HG03571 (cell line): ENCODE results near the gene MAP3K19.
"Not testable (repeated sequence)": the region's sequence is repeated elsewhere in the genome, so short reads cannot be mapped to it uniquely, and the experiment has no call there.

Source experiments
- ATAC-seq: cut with Tn5 transposase; IDR thresholded peaks from one replicate; pipeline ENCODE4 v1.9.1; 2021; ENCODE audit not compliant: unreplicated experiment

The MAP3K19 gene

DNA sequence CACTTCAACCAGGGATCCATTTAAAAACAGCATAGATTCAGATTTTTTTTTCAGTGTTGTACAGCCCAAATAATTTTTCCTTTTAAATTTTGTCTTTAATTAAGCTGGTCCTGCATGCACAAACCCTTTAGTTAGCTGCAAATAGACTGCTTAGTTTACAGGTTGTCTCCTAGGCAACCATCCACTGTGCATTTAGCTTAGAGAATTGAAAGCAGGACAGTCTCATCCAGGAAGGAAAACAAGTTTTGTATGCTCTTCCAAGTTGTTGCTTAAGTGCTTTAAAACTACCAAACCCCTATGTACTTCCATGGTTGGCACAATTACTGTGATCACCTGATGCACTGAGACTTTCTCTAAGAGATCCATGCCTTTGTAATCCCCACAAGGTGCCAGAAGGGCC, at the start of gene MAP3K19:
Gene MAP3K19 (minus strand): TSS at position 148 of the 400 bp plus-strand sequence. CDS start 22,800 bp downstream, outside the sequence.
- ATAC-seq = no peak

- ATAC-seq = no peak
Observed at GRCh38 chr2:135096665-135097446, 49.6 kb upstream of the MAP3K19 start.

- ATAC-seq = no peak
Observed at GRCh38 chr2:135095591-135095990, 48.3 kb upstream of the MAP3K19 start.

GRCh38 chr2:135094508-135094907, 47.3 kb upstream of the MAP3K19 start:
- ATAC-seq = no peak

DNA sequence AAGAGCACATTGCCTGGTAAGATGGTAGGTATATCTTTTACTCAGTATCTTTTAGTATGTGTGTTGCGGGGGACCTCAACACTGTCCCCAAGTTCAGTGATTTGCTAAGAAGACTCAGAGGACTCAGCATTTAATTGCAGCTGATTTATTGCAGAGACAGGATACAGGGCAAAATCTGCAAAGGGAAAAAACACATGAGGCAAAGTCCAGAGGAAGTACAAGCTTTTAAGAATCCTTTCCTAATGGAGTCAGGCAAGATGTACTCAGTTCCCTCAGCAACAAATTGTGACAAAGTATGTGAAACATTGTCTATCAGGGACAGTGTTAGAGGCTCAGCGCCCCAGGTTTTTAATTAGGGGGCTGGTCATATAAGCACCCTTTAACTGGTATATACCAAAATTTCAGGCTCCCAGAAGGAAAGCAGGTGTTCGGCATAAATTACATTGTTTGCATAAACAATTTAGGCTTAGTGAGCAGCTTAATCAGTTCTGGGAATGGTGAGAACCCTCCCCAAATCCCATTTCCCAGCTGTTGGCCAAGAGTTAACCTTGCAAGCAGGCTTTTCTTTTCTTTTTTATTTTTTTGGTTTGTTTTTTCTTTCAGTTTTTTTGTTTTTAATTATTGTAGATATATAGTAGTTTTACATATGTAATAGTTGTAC, 46.6 kb upstream of the MAP3K19 start:
- no peak for ATAC-seq

DNA sequence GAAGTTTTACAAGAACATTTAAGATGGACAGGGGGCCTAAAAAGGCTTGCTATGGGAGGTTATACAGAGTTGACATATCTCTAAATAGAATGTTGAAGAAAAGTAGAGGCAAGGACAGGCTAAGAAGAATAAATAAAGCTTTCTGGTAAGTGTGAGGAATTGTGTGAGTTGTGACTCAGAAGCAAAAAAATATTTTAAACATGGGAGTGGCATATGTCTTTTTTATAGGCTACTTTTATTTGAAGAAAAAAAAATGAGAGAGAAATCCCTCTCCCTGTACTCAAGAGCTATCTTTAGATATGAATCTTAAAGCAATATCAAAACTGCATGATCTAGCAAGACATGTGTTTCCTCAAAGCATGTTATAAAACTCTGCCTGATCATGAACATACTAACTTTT, 45.9 kb upstream of the MAP3K19 start:
- no peak for ATAC-seq

DNA sequence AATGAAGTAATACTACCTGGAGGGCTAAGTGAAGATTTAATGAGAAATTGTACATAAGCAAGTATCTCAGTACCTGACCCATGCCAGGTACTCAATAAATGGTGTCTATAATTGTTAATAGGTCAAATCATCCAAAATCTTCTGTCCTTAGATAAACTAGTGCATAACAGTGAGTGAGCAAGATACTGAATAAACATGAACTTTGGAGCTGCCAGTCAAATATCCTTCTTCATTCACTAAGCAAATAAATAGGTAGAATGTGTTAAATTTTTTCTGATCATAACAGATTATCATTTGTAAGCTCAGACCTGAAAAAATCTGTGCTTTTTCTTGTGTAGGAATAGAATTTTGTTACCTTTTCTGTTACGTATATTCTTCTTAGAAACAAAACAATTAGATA, 44.4 kb upstream of the MAP3K19 start:
- no peak for ATAC-seq

DNA sequence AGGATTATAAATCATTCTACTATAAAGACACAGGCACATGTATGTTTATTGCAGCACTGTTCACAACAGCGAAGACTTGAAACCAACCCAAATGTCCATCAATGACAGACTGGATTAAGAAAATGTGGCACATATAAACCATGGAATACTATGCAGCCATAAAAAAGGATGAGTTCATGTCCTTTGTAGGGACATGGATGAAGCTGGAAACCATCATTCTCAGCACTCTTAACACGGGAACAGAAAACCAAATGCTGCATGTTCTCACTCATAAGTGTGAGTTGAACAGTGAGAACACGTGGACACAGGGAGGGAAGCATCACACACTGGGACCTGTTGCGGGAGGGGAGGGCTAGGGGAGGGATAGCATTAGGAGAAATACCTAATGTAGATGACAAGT, 42.4 kb upstream of the MAP3K19 start:
- not testable (repeated sequence) for ATAC-seq

GRCh38 chr2:135086222-135086621, 39.0 kb upstream of the MAP3K19 start:
- no peak for ATAC-seq

DNA sequence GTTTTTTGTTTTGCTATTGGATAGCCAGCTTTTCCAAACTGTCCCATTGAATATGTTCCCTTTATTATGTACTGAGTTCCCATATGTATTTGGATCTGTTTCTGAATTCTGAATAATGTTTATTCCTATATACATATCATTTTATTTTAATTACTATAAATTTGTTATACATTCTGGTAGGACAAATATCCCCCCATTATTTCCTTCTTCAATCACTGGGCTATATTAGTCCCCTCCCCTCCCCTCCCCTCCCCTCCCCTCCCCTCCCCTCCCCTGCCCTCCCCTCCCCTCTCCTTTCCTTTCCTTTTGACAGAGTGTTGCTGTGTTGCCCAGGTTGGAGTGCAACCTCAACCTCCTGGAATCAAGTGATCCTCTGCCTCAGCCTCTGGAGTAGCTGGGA, 31.2 kb upstream of the MAP3K19 start:
- ATAC-seq = no peak

DNA sequence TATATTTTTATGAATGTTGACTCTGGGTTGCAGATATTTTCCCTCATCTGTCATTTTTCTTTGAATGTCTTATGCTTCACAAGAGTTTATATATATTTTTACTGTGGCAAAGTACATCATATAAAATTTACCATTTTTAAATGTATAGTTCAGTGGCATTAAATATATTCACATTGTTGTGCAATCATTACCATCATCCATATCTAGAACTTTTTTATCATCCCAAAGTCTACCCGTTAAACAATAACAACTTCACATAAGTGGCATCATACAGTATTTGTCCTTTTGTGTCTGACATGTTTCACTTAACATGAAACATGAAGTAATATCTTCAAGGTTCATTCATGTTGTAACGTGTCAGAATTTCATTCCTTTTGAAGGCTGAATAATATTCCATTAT, 29.3 kb upstream of the MAP3K19 start:
- no peak for ATAC-seq

GRCh38 chr2:135074216-135074615, 27.0 kb upstream of the MAP3K19 start:
- no peak for ATAC-seq

DNA sequence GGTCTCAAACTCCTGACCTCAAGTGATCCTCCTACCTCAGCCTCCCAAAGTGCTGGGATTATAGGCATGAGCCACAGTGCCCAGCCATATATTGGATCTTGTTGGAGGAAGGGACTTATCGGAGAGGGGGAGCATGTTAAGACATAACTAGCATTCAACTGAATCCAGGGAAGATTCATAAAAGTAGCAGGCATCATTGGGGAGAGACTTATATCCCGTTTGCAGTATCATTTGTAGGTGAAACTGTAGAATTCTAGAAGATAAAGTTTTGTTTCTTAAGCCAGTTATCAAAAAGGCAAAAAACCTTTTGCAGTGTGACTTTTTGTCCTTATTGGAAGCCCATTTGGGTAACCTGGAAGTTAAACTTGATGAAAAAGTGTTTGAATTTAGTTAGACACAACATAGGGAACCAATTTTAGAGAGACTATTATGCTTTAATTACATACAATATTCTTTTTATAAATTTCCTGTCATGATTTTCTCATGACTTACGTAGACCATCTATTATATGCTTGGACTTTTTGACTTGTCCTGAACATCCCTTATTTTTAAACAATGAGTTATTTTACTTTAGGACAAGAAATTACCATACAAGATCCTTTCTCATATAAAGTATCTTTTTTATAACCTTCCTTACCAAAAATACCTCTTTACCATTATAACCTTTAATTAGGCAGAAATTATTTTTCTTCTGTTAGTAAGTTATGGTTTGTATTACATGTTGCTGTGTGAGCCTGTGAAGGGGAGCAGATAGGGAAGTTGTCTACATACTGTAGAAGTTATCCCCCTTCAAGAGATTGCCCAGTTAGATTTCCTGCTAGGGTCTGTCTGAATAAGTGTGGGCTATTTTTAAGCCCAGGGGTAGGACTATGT, 25.1 kb upstream of the MAP3K19 start:
- no peak for ATAC-seq

DNA sequence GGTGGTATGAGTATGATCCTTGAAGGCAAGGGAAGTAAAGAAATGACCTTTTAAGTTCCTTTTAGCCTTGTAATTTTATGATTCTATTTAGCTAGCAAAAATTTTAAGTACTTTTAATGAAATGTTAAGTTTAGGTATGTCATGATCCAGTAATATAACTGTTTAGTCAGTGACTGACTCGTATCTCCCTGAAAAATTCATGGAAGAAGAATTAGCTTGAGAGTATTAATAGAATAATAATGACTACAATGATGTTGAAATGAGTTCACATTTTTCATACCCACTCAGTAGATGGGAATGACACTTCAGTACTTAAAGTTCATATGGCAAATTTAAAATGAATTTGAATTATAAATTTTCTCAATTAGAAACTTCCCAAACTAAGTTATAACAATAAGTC, 19.5 kb upstream of the MAP3K19 start:
- no peak for ATAC-seq

- ATAC-seq = no peak
Observed at GRCh38 chr2:135064149-135064548, 16.9 kb upstream of the MAP3K19 start.

- ATAC-seq = no peak
Observed at GRCh38 chr2:135063210-135063609, 16.0 kb upstream of the MAP3K19 start.

- no peak for ATAC-seq
Observed at GRCh38 chr2:135059577-135059976, 12.3 kb upstream of the MAP3K19 start.

DNA sequence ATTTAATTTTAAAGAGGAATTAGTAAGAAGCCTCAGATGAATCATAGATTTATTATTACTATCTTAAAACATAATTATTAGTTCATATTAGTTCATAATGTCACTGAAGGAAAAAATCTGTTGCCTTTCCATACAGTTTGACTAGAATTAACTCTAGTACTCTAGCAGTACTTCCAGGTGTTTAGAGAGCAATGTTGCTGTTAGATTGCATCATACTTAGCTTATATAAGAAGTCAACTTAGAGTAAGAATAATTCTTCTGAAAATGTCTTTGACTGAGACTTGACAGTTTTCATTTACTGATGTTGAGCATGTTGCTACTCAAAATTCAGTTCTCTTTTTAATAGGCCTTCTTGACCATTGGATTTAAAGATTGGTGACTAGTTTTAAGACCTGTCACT, 9.5 kb upstream of the MAP3K19 start:
- ATAC-seq = no peak

GRCh38 chr2:135055182-135055786, 8.0 kb upstream of the MAP3K19 start:
- ATAC-seq = no peak

GRCh38 chr2:135052997-135053474, 5.8 kb upstream of the MAP3K19 start:
- ATAC-seq = peak; percentile 20
